Stimulated activated CD8-positive, alpha-beta memory T cell treated with anti-CD3 and anti-CD28 coated beads, Interleukin-7, amount 100 ng/mL, for 4 hours (primary cell): ENCODE data around the gene SUGCT.
"Not testable (repeated sequence)": the region's sequence is repeated elsewhere in the genome, so short reads cannot be mapped to it uniquely, and the experiment has no call there.

Experiments
- DNase-seq, 2 donors: peaks; one replicate each; pipeline ENCODE4 v3.0.0-alpha.2; 2020; ENCODE audit warnings: low read depth in 2 of 2

The SUGCT gene

GRCh38 chr7:40403703-40404476, 269.1 kb downstream of the SUGCT start:
- no peak for DNase-seq

GRCh38 chr7:40405991-40406390, 271.2 kb downstream of the SUGCT start:
- no peak for DNase-seq

- no peak for DNase-seq
Measured at GRCh38 chr7:40412323-40412722, 277.5 kb downstream of the SUGCT start.

- DNase-seq = not testable (repeated sequence)
Measured at GRCh38 chr7:40414704-40415103, 279.9 kb downstream of the SUGCT start.

- no peak for DNase-seq
Measured at GRCh38 chr7:40418448-40418847, 283.6 kb downstream of the SUGCT start.

GRCh38 chr7:40418983-40419382, 284.2 kb downstream of the SUGCT start:
- no peak for DNase-seq

GRCh38 chr7:40419806-40420205, 285.0 kb downstream of the SUGCT start:
- DNase-seq = no peak

GRCh38 chr7:40421433-40421832, 286.6 kb downstream of the SUGCT start:
- DNase-seq = no peak

- no peak for DNase-seq
Measured at GRCh38 chr7:40425696-40426095, 290.9 kb downstream of the SUGCT start.

- DNase-seq = no peak
Measured at GRCh38 chr7:40428421-40428820, 293.6 kb downstream of the SUGCT start.

GRCh38 chr7:40429826-40430225, 295.0 kb downstream of the SUGCT start:
- no peak for DNase-seq

GRCh38 chr7:40432046-40432445, 297.2 kb downstream of the SUGCT start:
- no peak for DNase-seq

- DNase-seq = no peak
Measured at GRCh38 chr7:40436710-40437109, 301.9 kb downstream of the SUGCT start.

- no peak for DNase-seq
Measured at GRCh38 chr7:40437498-40437897, 302.7 kb downstream of the SUGCT start.

GRCh38 chr7:40437936-40438634, 303.3 kb downstream of the SUGCT start:
- DNase-seq = no peak

- no peak for DNase-seq
Measured at GRCh38 chr7:40439686-40440085, 304.9 kb downstream of the SUGCT start.

GRCh38 chr7:40447345-40447744, 312.5 kb downstream of the SUGCT start:
- no peak for DNase-seq

- no peak for DNase-seq
Measured at GRCh38 chr7:40455485-40455884, 320.7 kb downstream of the SUGCT start.

- no peak for DNase-seq
Measured at GRCh38 chr7:40457776-40458480, 323.1 kb downstream of the SUGCT start.

GRCh38 chr7:40463446-40463845, 328.6 kb downstream of the SUGCT start:
- no peak for DNase-seq

GRCh38 chr7:40468891-40469864, 334.4 kb downstream of the SUGCT start:
- no peak for DNase-seq
